Measurements from ENCODE around the gene MATR3. TPM values are rescaled to one million over a fixed set of nuclear protein-coding genes. Genes with fewer than 3 reads are reported as not detected.

MATR3 gene
- polyA plus RNA-seq, 1 donor from 2014 or later, result 1,016 TPM

- Histone ChIP-seq H3K36me3 (ENCODE audit: insufficient read depth, low read length) (peaks cover 4% of the 10 kb centered on the region), H2AFZ (ENCODE audit: low read depth, low read length) (no peak overlapping the region), H4K20me1 (ENCODE audit: insufficient read depth) (no peaks in the 10 kb centered on the region), H3K9me2 (ENCODE audit: insufficient read depth, low read length) (no peaks in the 10 kb centered on the region), H3K9me3 (ENCODE audit: low read length) (no peaks in the 10 kb centered on the region), H3K27me3 (ENCODE audit: insufficient read depth, low read depth, low read length) (no peaks in the 10 kb centered on the region), H3K79me2 (replicated peaks; ENCODE audit: insufficient read depth, low read length) (no peaks in the 10 kb centered on the region), H3K4me3 (ENCODE audit: low read length) (no peak overlapping the region), H3K27ac (ENCODE audit: low read length) (no peak overlapping the region), H3K9ac (ENCODE audit: low read length) (no peak overlapping the region), H3K4me2 (ENCODE audit: low read length) (no peak overlapping the region), H3F3A (ENCODE audit: insufficient read depth, low read length, poor library complexity, severe bottlenecking) (no peaks in the 10 kb centered on the region)
- TF ChIP-seq EZH2 (IDR thresholded peaks at IDR 0.05; ENCODE audit: borderline replicate concordance, insufficient read depth, low read length, poor library complexity, severe bottlenecking), result no peak
- no peak for TF ChIP-seq RAD21 (conservative IDR thresholded peaks at IDR 0.05)
- TF ChIP-seq SMC3 (conservative IDR thresholded peaks at IDR 0.05; ENCODE audit: poor library complexity), result no peak
- TF ChIP-seq MXI1 (conservative IDR thresholded peaks at IDR 0.05; ENCODE audit: poor library complexity, severe bottlenecking), result no peak
- TF ChIP-seq TAF1 (IDR thresholded peaks at IDR 0.05; ENCODE audit: low read depth), result no peak
- TF ChIP-seq CTCF (IDR thresholded peaks at IDR 0.05; ENCODE audit: poor library complexity, severe bottlenecking), result no peak
- no peak for TF ChIP-seq EP300 (conservative IDR thresholded peaks at IDR 0.05; ENCODE audit: poor library complexity, severe bottlenecking)
- no peak for TF ChIP-seq REST (IDR thresholded peaks at IDR 0.05; ENCODE audit: borderline replicate concordance)
- TF ChIP-seq POLR2AphosphoS5 (IDR thresholded peaks at IDR 0.05), result no peak
Observed at GRCh38 chr5:139376364-139376763, 82.8 kb downstream of the MATR3 start.

GRCh38 chr5:139377226-139377625 lies 83.7 kb downstream of the MATR3 start:
- H3K27me3 ChIP-seq (ENCODE audit: insufficient read depth, low read depth, low read length), result no peaks in the 10 kb centered on the region
- H3K9ac ChIP-seq (ENCODE audit: low read length), result no peak overlapping the region
- no peak overlapping the region for H3K27ac ChIP-seq (ENCODE audit: low read length)
- H4K20me1 ChIP-seq (ENCODE audit: insufficient read depth), result no peaks in the 10 kb centered on the region
- H3K79me2 ChIP-seq (replicated peaks; ENCODE audit: insufficient read depth, low read length), result no peaks in the 10 kb centered on the region
- no peak overlapping the region for H3K4me3 ChIP-seq (ENCODE audit: low read length)
- no peak overlapping the region for H2AFZ ChIP-seq (ENCODE audit: low read depth, low read length)
- no peak overlapping the region for H3K4me2 ChIP-seq (ENCODE audit: low read length)
- H3K36me3 ChIP-seq (ENCODE audit: insufficient read depth, low read length), result peaks cover under 1% of the 10 kb centered on the region
- H3F3A ChIP-seq (ENCODE audit: insufficient read depth, low read length, poor library complexity, severe bottlenecking), result no peaks in the 10 kb centered on the region
- H3K9me2 ChIP-seq (ENCODE audit: insufficient read depth, low read length), result no peaks in the 10 kb centered on the region
- TF ChIP-seq EP300 (conservative IDR thresholded peaks at IDR 0.05; ENCODE audit: poor library complexity, severe bottlenecking) (no peak), MXI1 (conservative IDR thresholded peaks at IDR 0.05; ENCODE audit: poor library complexity, severe bottlenecking) (no peak), TAF1 (IDR thresholded peaks at IDR 0.05; ENCODE audit: low read depth) (no peak), SMC3 (conservative IDR thresholded peaks at IDR 0.05; ENCODE audit: poor library complexity) (no peak), EZH2 (IDR thresholded peaks at IDR 0.05; ENCODE audit: borderline replicate concordance, insufficient read depth, low read length, poor library complexity, severe bottlenecking) (no peak), CTCF (IDR thresholded peaks at IDR 0.05; ENCODE audit: poor library complexity, severe bottlenecking) (no peak), REST (IDR thresholded peaks at IDR 0.05; ENCODE audit: borderline replicate concordance) (no peak), POLR2AphosphoS5 (IDR thresholded peaks at IDR 0.05) (no peak), RAD21 (conservative IDR thresholded peaks at IDR 0.05) (no peak)
- H3K9me3 ChIP-seq (ENCODE audit: low read length), result no peaks in the 10 kb centered on the region
